ENCODE measurements around the gene ELFN1.

- TF ChIP-seq MAX (IDR thresholded peaks at IDR 0.05) (no peak), SP1 (IDR thresholded peaks at IDR 0.05) (no peak), CTCF (IDR thresholded peaks at IDR 0.05; ENCODE audit: low read depth, low read length, missing input control) (no peak), HNF4G (IDR thresholded peaks at IDR 0.05) (no peak), RAD21 (IDR thresholded peaks at IDR 0.05) (no peak), EGR1 (IDR thresholded peaks at IDR 0.05; ENCODE audit: low read depth in 2 of 2) (no peak), GABPA (IDR thresholded peaks at IDR 0.05 in 1 of 2, conservative IDR thresholded peaks at IDR 0.05 in 1 of 2) (no peak), JUND (IDR thresholded peaks at IDR 0.05) (no peak), YY1 (IDR thresholded peaks at IDR 0.05) (no peak), RXRA (IDR thresholded peaks at IDR 0.05) (no peak)
- TF ChIP-seq, protein P1, sequence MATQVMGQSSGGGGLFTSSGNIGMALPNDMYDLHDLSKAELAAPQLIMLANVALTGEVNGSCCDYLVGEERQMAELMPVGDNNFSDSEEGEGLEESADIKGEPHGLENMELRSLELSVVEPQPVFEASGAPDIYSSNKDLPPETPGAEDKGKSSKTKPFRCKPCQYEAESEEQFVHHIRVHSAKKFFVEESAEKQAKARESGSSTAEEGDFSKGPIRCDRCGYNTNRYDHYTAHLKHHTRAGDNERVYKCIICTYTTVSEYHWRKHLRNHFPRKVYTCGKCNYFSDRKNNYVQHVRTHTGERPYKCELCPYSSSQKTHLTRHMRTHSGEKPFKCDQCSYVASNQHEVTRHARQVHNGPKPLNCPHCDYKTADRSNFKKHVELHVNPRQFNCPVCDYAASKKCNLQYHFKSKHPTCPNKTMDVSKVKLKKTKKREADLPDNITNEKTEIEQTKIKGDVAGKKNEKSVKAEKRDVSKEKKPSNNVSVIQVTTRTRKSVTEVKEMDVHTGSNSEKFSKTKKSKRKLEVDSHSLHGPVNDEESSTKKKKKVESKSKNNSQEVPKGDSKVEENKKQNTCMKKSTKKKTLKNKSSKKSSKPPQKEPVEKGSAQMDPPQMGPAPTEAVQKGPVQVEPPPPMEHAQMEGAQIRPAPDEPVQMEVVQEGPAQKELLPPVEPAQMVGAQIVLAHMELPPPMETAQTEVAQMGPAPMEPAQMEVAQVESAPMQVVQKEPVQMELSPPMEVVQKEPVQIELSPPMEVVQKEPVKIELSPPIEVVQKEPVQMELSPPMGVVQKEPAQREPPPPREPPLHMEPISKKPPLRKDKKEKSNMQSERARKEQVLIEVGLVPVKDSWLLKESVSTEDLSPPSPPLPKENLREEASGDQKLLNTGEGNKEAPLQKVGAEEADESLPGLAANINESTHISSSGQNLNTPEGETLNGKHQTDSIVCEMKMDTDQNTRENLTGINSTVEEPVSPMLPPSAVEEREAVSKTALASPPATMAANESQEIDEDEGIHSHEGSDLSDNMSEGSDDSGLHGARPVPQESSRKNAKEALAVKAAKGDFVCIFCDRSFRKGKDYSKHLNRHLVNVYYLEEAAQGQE (IDR thresholded peaks at IDR 0.05) = no peak
- TF ChIP-seq, protein P2, sequence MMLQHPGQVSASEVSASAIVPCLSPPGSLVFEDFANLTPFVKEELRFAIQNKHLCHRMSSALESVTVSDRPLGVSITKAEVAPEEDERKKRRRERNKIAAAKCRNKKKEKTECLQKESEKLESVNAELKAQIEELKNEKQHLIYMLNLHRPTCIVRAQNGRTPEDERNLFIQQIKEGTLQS (IDR thresholded peaks at IDR 0.05) = no peak
These were observed 44.7 kb downstream of the ELFN1 start for GRCh38 chr7:1714583-1715330.
